Measurements from ENCODE around the gene JAG2. TPM values are rescaled to one million over a fixed set of nuclear protein-coding genes. Genes with fewer than 3 reads are reported as not detected.

Gene JAG2
- total RNA-seq, 6 experiments from 2014 or later: 0.23 to 0.76 (median 0.42) TPM

- no peak for DNase-seq
- no peaks in the 10 kb centered on the region for H3K4me1 Mint-ChIP-seq (ENCODE audit: low read depth)
- TF ChIP-seq CTCF (IDR thresholded peaks at IDR 0.05): no peak
- no peak overlapping the region for H3K27ac Mint-ChIP-seq
- H3K4me3 Mint-ChIP-seq: no peak overlapping the region
- H3K27me3 Mint-ChIP-seq (ENCODE audit: insufficient read depth): peaks cover 8% of the 10 kb centered on the region
- H3K36me3 Mint-ChIP-seq (ENCODE audit: low read depth): no peaks in the 10 kb centered on the region
- H3K9me3 Mint-ChIP-seq: no peaks in the 10 kb centered on the region
Measured at GRCh38 chr14:105156414-105157375, 11.9 kb downstream of the JAG2 start.

- no peak for DNase-seq
- peaks cover 8% of the 10 kb centered on the region for H3K27me3 Mint-ChIP-seq (ENCODE audit: insufficient read depth)
- no peak overlapping the region for H3K4me3 Mint-ChIP-seq
- no peak overlapping the region for H3K27ac Mint-ChIP-seq
- no peaks in the 10 kb centered on the region for H3K9me3 Mint-ChIP-seq
- H3K4me1 Mint-ChIP-seq (ENCODE audit: low read depth): no peaks in the 10 kb centered on the region
- H3K36me3 Mint-ChIP-seq (ENCODE audit: low read depth): no peaks in the 10 kb centered on the region
- no peak for TF ChIP-seq CTCF (IDR thresholded peaks at IDR 0.05)
Measured at GRCh38 chr14:105155681-105156413, 12.7 kb downstream of the JAG2 start.

- no peaks in the 10 kb centered on the region for H3K36me3 Mint-ChIP-seq (ENCODE audit: low read depth)
- no peaks in the 10 kb centered on the region for H3K4me1 Mint-ChIP-seq (ENCODE audit: low read depth)
- no peak for DNase-seq
- H3K4me3 Mint-ChIP-seq: no peak overlapping the region
- peaks cover 8% of the 10 kb centered on the region for H3K27me3 Mint-ChIP-seq (ENCODE audit: insufficient read depth)
- H3K27ac Mint-ChIP-seq: no peak overlapping the region
- no peaks in the 10 kb centered on the region for H3K9me3 Mint-ChIP-seq
- TF ChIP-seq CTCF (IDR thresholded peaks at IDR 0.05): no peak
Measured at GRCh38 chr14:105155071-105155651, 13.4 kb downstream of the JAG2 start.

- H3K9me3 Mint-ChIP-seq: no peaks in the 10 kb centered on the region
- no peak overlapping the region for H3K4me3 Mint-ChIP-seq
- DNase-seq: no peak
- H3K27ac Mint-ChIP-seq: no peak overlapping the region
- no peaks in the 10 kb centered on the region for H3K36me3 Mint-ChIP-seq (ENCODE audit: low read depth)
- H3K27me3 Mint-ChIP-seq (ENCODE audit: insufficient read depth): peaks cover 8% of the 10 kb centered on the region
- H3K4me1 Mint-ChIP-seq (ENCODE audit: low read depth): no peaks in the 10 kb centered on the region
- TF ChIP-seq CTCF (IDR thresholded peaks at IDR 0.05): no peak
Measured at GRCh38 chr14:105154476-105154871, 14.1 kb downstream of the JAG2 start.

- no peaks in the 10 kb centered on the region for H3K36me3 Mint-ChIP-seq (ENCODE audit: low read depth)
- no peak overlapping the region for H3K4me3 Mint-ChIP-seq
Measured at GRCh38 chr14:105153739-105154475, 14.7 kb downstream of the JAG2 start.

More at GRCh38 chr14:105153739-105154475, 14.7 kb downstream of the JAG2 start:
- Mint-ChIP-seq H3K9me3 (no peaks in the 10 kb centered on the region), H3K27me3 (ENCODE audit: insufficient read depth) (peaks cover 8% of the 10 kb centered on the region), H3K27ac (no peak overlapping the region), H3K4me1 (ENCODE audit: low read depth) (no peaks in the 10 kb centered on the region)
- no peak for TF ChIP-seq CTCF (IDR thresholded peaks at IDR 0.05)
- DNase-seq: no peak
